Neural cell (in vitro differentiated cells): ENCODE data around the gene ELMO2. TPM values are rescaled to one million over a fixed set of nuclear protein-coding genes. Genes with fewer than 3 reads are reported as not detected.

ENCODE experiments used
- H2AFZ ChIP-seq: fragments of 200-600, 300-800 bp; sonication (generic), shearing (Covaris generic); 2 replicates; pipeline ENCODE4 v1.6.0; 2014; ENCODE audit warnings: low read depth, mild to moderate bottlenecking, antibody characterized with exemption, low read length, moderate library complexity
- H3F3A ChIP-seq: fragments of 200-600 bp; shearing (Covaris generic); 2 replicates; pipeline ENCODE4 v1.6.1; 2016; ENCODE audit warnings: mild to moderate bottlenecking, moderate library complexity, mixed read lengths, antibody characterized with exemption, low read length; ENCODE audit not compliant: insufficient read depth, poor library complexity, severe bottlenecking
- H3K27ac ChIP-seq: fragments of 200-600, 300-800 bp; sonication (generic), shearing (Covaris generic); 2 replicates; pipeline ENCODE4 v1.5.1; 2014; ENCODE audit warnings: mild to moderate bottlenecking, low read length, moderate library complexity
- H3K27me3 ChIP-seq: fragments of 300-800, 200-600 bp; sonication (generic), shearing (Covaris generic); 2 replicates; pipeline ENCODE4 v1.6.0; 2014; ENCODE audit warnings: mild to moderate bottlenecking, low read depth, low read length, moderate library complexity; ENCODE audit not compliant: insufficient read depth
- H3K36me3 ChIP-seq: fragments of 300-800, 200-600 bp; sonication (generic), shearing (Covaris generic); 2 replicates; pipeline ENCODE4 v1.5.1; 2014; ENCODE audit warnings: mild to moderate bottlenecking, antibody characterized with exemption, low read length, moderate library complexity; ENCODE audit not compliant: insufficient read depth
- H3K4me2 ChIP-seq: fragments of 300-800, 200-600 bp; sonication (generic), shearing (Covaris generic); 2 replicates; pipeline ENCODE4 v1.6.0; 2014; ENCODE audit warnings: mild to moderate bottlenecking, low read length
- H3K4me3 ChIP-seq: fragments of 300-800, 200-600 bp; sonication (generic), shearing (Covaris generic); 2 replicates; pipeline ENCODE4 v1.5.1; 2014; ENCODE audit warnings: mild to moderate bottlenecking, low read length, moderate library complexity
- H3K79me2 ChIP-seq: fragments of 200-600 bp; shearing (Covaris generic); replicated peaks from 2 replicates; pipeline ENCODE4 v1.6.0; 2014; ENCODE audit warnings: mild to moderate bottlenecking, low read length, moderate library complexity; ENCODE audit not compliant: insufficient read depth
- H3K9ac ChIP-seq: fragments of 300-800, 200-600 bp; sonication (generic), shearing (Covaris generic); 2 replicates; pipeline ENCODE4 v1.6.1; 2016; ENCODE audit warnings: mild to moderate bottlenecking, low read length, mixed read lengths
- H3K9me2 ChIP-seq: fragments of 200-600 bp; shearing (Covaris generic); 2 replicates; pipeline ENCODE4 v1.6.1; 2016; ENCODE audit warnings: mild to moderate bottlenecking, low read length, mixed read lengths; ENCODE audit not compliant: insufficient read depth
- H3K9me3 ChIP-seq: fragments of 200-600, 300-800 bp; sonication (generic), shearing (Covaris generic); 2 replicates; pipeline ENCODE4 v1.6.1; 2016; ENCODE audit warnings: mild to moderate bottlenecking, mixed run types, low read length, moderate library complexity, mixed read lengths
- H4K20me1 ChIP-seq: fragments of 200-600 bp; shearing (Covaris generic); 2 replicates; pipeline ENCODE4 v1.6.1; 2016; ENCODE audit warnings: mild to moderate bottlenecking, mixed run types; ENCODE audit not compliant: insufficient read depth
- EP300 ChIP-seq: fragments of 450-650 bp; conservative IDR thresholded peaks from 2 replicates; pipeline ENCODE4 v1.6.1; 2014; ENCODE audit warnings: antibody characterized with exemption, mild to moderate bottlenecking, moderate library complexity; ENCODE audit not compliant: poor library complexity, severe bottlenecking
- EZH2 ChIP-seq: fragments of 200-600, 300-800 bp; shearing (Covaris generic), sonication (generic); IDR thresholded peaks from 2 replicates; pipeline ENCODE4 v1.6.1; 2014; ENCODE audit warnings: antibody characterized with exemption, low read length, borderline replicate concordance, mild to moderate bottlenecking; ENCODE audit not compliant: insufficient read depth, poor library complexity, severe bottlenecking
- MXI1 ChIP-seq: fragments of 450-650 bp; conservative IDR thresholded peaks from 2 replicates; pipeline ENCODE4 v1.6.1; 2014; ENCODE audit warnings: antibody characterized with exemption, mild to moderate bottlenecking; ENCODE audit not compliant: poor library complexity, severe bottlenecking
- RAD21 ChIP-seq: fragments of 450-650 bp; conservative IDR thresholded peaks from 2 replicates; pipeline ENCODE4 v1.6.1; 2014; ENCODE audit warnings: antibody characterized with exemption, mild to moderate bottlenecking, moderate library complexity
- SMC3 ChIP-seq: fragments of 450-650 bp; conservative IDR thresholded peaks from 2 replicates; pipeline ENCODE4 v1.6.1; 2014; ENCODE audit warnings: antibody characterized with exemption, mild to moderate bottlenecking, moderate library complexity; ENCODE audit not compliant: poor library complexity
- polyA plus RNA-seq: library from polyadenylated mRNA; depleted of rRNA; stranded (reverse); fragments of >200 nt; gene quantifications from 2 replicates; pipeline ENCODE4 v1.2.3, GENCODE V29; 2014
- TF ChIP-seq, protein P1 (sequence below): IDR thresholded peaks from 2 replicates; pipeline ENCODE4 v1.6.1; 2012; ENCODE audit warnings: borderline replicate concordance
- TF ChIP-seq, protein P2 (sequence below): fragments of 450-650 bp; IDR thresholded peaks from 2 replicates; pipeline ENCODE4 v1.5.1; 2014; ENCODE audit warnings: antibody characterized with exemption, mild to moderate bottlenecking, moderate library complexity; ENCODE audit not compliant: poor library complexity, severe bottlenecking

ELMO2 gene
- polyA plus RNA-seq, 1 donor from 2014 or later: 72.0 TPM

DNA sequence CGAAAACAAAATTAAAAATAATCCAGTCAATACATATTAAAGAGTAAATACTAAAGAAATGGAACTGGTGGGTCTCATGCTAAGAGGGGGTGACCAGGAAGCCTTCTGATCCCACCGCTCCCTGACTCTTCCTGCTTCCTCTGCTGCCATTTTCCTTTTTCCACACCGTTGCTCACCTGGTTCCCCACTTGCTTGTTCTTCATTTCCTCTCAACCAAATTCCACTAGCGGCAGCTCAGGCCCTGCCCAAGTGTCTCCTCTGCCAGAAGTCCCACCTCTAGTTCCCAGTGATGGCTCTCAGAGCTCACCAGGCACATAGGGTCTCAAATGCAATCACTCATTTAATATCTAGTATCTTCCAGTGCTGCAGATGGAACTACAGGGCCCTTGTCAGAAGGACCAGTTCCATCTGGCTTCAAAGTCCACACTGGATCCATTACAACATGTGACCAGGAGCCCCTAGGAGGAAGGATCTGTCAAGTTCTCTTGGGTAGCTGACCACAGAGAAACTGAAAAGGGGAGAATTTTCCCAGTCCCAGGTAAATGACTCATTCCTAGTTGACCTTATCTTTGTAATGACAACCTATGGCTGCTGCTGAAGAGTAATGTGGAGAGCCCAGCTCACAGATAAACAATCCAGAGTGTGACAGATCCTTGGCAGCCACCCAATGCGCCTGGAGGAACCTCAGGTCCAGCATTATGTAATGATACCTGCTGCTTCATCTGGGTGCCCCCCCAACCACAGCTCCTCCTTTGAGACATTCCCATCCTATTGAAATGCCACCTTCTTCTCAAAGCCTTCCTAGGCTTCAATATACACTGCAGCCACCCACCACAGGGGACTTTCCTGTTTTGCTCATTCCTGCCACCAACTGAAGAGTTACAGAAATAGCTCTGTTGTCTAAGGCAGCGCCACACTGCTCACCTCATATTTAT is 38.2 kb downstream of the ELMO2 start:
- Histone ChIP-seq H3K27me3 (no peaks in the 10 kb centered on the region), H3K27ac (no peak overlapping the region), H3K9me2 (no peaks in the 10 kb centered on the region), H3K4me2 (no peak overlapping the region), H2AFZ (no peak overlapping the region), H3K9me3 (no peaks in the 10 kb centered on the region), H3K9ac (no peak overlapping the region), H4K20me1 (no peaks in the 10 kb centered on the region), H3F3A (no peaks in the 10 kb centered on the region), H3K36me3 (peaks cover 14% of the 10 kb centered on the region), H3K4me3 (no peak overlapping the region), H3K79me2 (peaks cover 10% of the 10 kb centered on the region)
- TF ChIP-seq, protein P1, sequence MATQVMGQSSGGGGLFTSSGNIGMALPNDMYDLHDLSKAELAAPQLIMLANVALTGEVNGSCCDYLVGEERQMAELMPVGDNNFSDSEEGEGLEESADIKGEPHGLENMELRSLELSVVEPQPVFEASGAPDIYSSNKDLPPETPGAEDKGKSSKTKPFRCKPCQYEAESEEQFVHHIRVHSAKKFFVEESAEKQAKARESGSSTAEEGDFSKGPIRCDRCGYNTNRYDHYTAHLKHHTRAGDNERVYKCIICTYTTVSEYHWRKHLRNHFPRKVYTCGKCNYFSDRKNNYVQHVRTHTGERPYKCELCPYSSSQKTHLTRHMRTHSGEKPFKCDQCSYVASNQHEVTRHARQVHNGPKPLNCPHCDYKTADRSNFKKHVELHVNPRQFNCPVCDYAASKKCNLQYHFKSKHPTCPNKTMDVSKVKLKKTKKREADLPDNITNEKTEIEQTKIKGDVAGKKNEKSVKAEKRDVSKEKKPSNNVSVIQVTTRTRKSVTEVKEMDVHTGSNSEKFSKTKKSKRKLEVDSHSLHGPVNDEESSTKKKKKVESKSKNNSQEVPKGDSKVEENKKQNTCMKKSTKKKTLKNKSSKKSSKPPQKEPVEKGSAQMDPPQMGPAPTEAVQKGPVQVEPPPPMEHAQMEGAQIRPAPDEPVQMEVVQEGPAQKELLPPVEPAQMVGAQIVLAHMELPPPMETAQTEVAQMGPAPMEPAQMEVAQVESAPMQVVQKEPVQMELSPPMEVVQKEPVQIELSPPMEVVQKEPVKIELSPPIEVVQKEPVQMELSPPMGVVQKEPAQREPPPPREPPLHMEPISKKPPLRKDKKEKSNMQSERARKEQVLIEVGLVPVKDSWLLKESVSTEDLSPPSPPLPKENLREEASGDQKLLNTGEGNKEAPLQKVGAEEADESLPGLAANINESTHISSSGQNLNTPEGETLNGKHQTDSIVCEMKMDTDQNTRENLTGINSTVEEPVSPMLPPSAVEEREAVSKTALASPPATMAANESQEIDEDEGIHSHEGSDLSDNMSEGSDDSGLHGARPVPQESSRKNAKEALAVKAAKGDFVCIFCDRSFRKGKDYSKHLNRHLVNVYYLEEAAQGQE: no peak

DNA sequence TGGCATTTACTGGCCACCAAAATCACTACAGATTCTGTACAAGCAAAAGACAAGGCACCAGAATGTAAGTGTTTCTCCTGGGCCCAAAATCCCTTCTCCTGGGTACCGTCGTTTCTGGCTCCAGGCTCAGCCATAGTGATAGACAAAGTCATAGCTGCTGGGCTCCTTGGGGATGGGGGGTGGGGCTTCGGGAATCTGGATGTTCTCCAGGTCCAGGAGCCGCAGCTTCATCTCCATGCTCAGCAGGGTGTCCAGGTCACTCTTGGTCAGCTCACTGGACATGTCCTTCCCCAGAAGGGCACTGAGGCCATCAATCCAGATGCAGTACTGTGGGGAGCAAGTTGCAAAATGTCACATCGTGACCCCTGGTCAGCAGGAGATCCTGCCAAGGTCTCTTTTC is 39.2 kb downstream of the ELMO2 start:
- Histone ChIP-seq H3K27me3 (no peaks in the 10 kb centered on the region), H3F3A (no peaks in the 10 kb centered on the region), H3K79me2 (peaks cover 13% of the 10 kb centered on the region), H2AFZ (no peak overlapping the region), H3K9ac (no peak overlapping the region), H3K4me3 (no peak overlapping the region), H3K36me3 (peaks cover 12% of the 10 kb centered on the region), H3K27ac (no peak overlapping the region), H4K20me1 (no peaks in the 10 kb centered on the region), H3K9me2 (no peaks in the 10 kb centered on the region), H3K9me3 (no peaks in the 10 kb centered on the region), H3K4me2 (no peak overlapping the region)
- TF ChIP-seq RAD21 (no peak), EP300 (no peak), SMC3 (no peak), MXI1 (no peak), EZH2 (no peak)
- TF ChIP-seq, protein P1: no peak
- TF ChIP-seq, protein P2, sequence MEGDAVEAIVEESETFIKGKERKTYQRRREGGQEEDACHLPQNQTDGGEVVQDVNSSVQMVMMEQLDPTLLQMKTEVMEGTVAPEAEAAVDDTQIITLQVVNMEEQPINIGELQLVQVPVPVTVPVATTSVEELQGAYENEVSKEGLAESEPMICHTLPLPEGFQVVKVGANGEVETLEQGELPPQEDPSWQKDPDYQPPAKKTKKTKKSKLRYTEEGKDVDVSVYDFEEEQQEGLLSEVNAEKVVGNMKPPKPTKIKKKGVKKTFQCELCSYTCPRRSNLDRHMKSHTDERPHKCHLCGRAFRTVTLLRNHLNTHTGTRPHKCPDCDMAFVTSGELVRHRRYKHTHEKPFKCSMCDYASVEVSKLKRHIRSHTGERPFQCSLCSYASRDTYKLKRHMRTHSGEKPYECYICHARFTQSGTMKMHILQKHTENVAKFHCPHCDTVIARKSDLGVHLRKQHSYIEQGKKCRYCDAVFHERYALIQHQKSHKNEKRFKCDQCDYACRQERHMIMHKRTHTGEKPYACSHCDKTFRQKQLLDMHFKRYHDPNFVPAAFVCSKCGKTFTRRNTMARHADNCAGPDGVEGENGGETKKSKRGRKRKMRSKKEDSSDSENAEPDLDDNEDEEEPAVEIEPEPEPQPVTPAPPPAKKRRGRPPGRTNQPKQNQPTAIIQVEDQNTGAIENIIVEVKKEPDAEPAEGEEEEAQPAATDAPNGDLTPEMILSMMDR: no peak
